ENCODE data around the gene DBNDD2.

- no peak for TF ChIP-seq TAF1 (IDR thresholded peaks at IDR 0.05; ENCODE audit: borderline replicate concordance, low read depth, low read length)
- TF ChIP-seq POLR2AphosphoS5 (IDR thresholded peaks at IDR 0.05; ENCODE audit: low read depth, low read length) = no peak
- no peak for TF ChIP-seq POLR2A (IDR thresholded peaks at IDR 0.05; ENCODE audit: low read depth, low read length)
These were observed 3.7 kb upstream of the DBNDD2 start for GRCh38 chr20:45404438-45404837.
